NCI-H2081 treated with DMSO at 0.1 percent for 48 hours (cell line): Measurements from ENCODE around the gene BSX.

Source experiments
- DNase-seq: peaks from one replicate; lab custom pipeline; 2025; lab: John Stamatoyannopoulos, UW

BSX gene

GRCh38 chr11:122981388-122982264 lies at the start of gene BSX:
Gene BSX (minus strand): TSS chr11:122981834. CDS start chr11:122981671, 163 bp downstream.
- DNase-seq, result no peak

GRCh38 chr11:123030517-123030916 lies 48.9 kb upstream of the BSX start:
- no peak for DNase-seq

GRCh38 chr11:123020968-123021367 lies 39.3 kb upstream of the BSX start:
- DNase-seq, result peak; percentile 47

GRCh38 chr11:123018702-123019101 lies 37.1 kb upstream of the BSX start:
- no peak for DNase-seq

GRCh38 chr11:123011510-123011909 lies 29.9 kb upstream of the BSX start:
- DNase-seq, result no peak

- no peak for DNase-seq
These were observed 25.4 kb upstream of the BSX start for GRCh38 chr11:123006860-123007542.

- DNase-seq, result no peak
These were observed 19.1 kb upstream of the BSX start for GRCh38 chr11:123000721-123001120.

- no peak for DNase-seq
These were observed 17.2 kb upstream of the BSX start for GRCh38 chr11:122998727-122999366.

- DNase-seq, result no peak
These were observed 13.9 kb upstream of the BSX start for GRCh38 chr11:122995526-122995925.

GRCh38 chr11:122984186-122985011 lies 2.8 kb upstream of the BSX start:
- DNase-seq, result no peak

- DNase-seq, result no peak
These were observed 2.0 kb upstream of the BSX start for GRCh38 chr11:122983438-122984185.

GRCh38 chr11:122979815-122980595 lies 1.6 kb downstream of the BSX start:
- DNase-seq, result no peak

- DNase-seq, result no peak
These were observed 2.4 kb downstream of the BSX start for GRCh38 chr11:122979103-122979814.

- no peak for DNase-seq
These were observed 3.4 kb downstream of the BSX start for GRCh38 chr11:122978299-122978620.

- DNase-seq, result no peak
These were observed 4.0 kb downstream of the BSX start for GRCh38 chr11:122977470-122978298.

GRCh38 chr11:122976734-122977469 lies 4.7 kb downstream of the BSX start:
- DNase-seq, result no peak

GRCh38 chr11:122976061-122976733 lies 5.4 kb downstream of the BSX start:
- DNase-seq, result no peak

- DNase-seq, result no peak
These were observed 17.7 kb downstream of the BSX start for GRCh38 chr11:122963961-122964360.
